GM12878 (cell line): Measurements from ENCODE around the gene SCLT1. TPM values are rescaled to one million over a fixed set of nuclear protein-coding genes. Genes with fewer than 3 reads are reported as not detected.

ENCODE experiments used
- ATAC-seq: fragments of 200-7000 bp; cut with Tn5 transposase; 3 replicates; pipeline ENCODE4 v1.9.1; 2020; ENCODE audit warnings: mild to moderate bottlenecking, moderate library complexity
- BruUV-seq: library from RNA; stranded (reverse); fragments of 400-500 nt; replicated peaks from 2 replicates; lab custom pipeline; 2021; lab: Mats Ljungman, UMichigan
- CTCF ChIA-PET: fragments of 300-600 bp; sonication (Branson Sonifier 250); formaldehyde crosslinking; extraction: SDS; loops from one replicate; lab custom pipeline; 2021; ENCODE audit warnings: inconsistent platforms; lab: Yijun Ruan, JAX
- POLR2A ChIA-PET: fragments of 350-600 bp; formaldehyde crosslinking; extraction: SDS; loops from one replicate; lab custom pipeline; 2021; ENCODE audit warnings: inconsistent platforms; lab: Charles Lee
- RAD21 ChIA-PET: fragments of 300-600 bp; sonication (Branson Sonifier 250); formaldehyde crosslinking; loops from one replicate; lab custom pipeline; 2023; ENCODE audit warnings: antibody characterized with exemption; ENCODE audit not compliant: unreplicated experiment; lab: Charles Lee
- SMC1A ChIA-PET: fragments of 300-600 bp; sonication (Branson Sonifier 250); formaldehyde crosslinking; loops from one replicate; lab custom pipeline; 2023; ENCODE audit not compliant: unreplicated experiment, uncharacterized antibody; lab: Charles Lee
- DNase-seq: peaks from one replicate; pipeline ENCODE4 v3.0.0-alpha.2; 2011; ENCODE audit warnings: low read depth, low spot score
- FAIRE-seq: peaks from 3 replicates; lab custom pipeline; 2011; peaks lifted over from hg19 to GRCh38; lab: Jason Lieb, UNC
- H2AFZ ChIP-seq: 2 replicates; pipeline ENCODE4 v1.6.0; 2011; ENCODE audit warnings: low read depth, low read length, control low read depth; ENCODE audit not compliant: control insufficient read depth
- H3K27ac ChIP-seq: 2 replicates; pipeline ENCODE4 v1.5.1; 2011; ENCODE audit warnings: control low read depth; ENCODE audit not compliant: control insufficient read depth, insufficient read depth
- H3K27me3 ChIP-seq, 2 experiments: replicated peaks in 1 of 2; 2 replicates each; pipeline versions ENCODE4 v1.6.0 to v1.6.1; 2011; ENCODE audit warnings: low read length in 1 of 2; ENCODE audit not compliant: control insufficient read depth in 2 of 2, insufficient read depth in 2 of 2
- H3K36me3 ChIP-seq, 2 experiments: 2 replicates each; pipeline ENCODE4 v1.5.1; 2011; ENCODE audit warnings: low read length in 1 of 2; ENCODE audit not compliant: control insufficient read depth in 2 of 2, insufficient read depth in 2 of 2
- H3K4me1 ChIP-seq: 2 replicates; pipeline ENCODE4 v1.6.1; 2011; ENCODE audit warnings: mild to moderate bottlenecking, low read length, moderate library complexity, mixed read lengths; ENCODE audit not compliant: control insufficient read depth, insufficient read depth
- H3K4me2 ChIP-seq: 2 replicates; pipeline ENCODE4 v1.6.0; 2011; ENCODE audit warnings: control low read depth; ENCODE audit not compliant: control insufficient read depth, insufficient read depth
- H3K4me3 ChIP-seq: fragments of 200-600 bp; sonication (generic); 2 replicates; pipeline ENCODE4 v1.5.1; 2016
- H3K79me2 ChIP-seq: 2 replicates; pipeline ENCODE4 v1.6.0; 2011; ENCODE audit warnings: low read length; ENCODE audit not compliant: control insufficient read depth, insufficient read depth
- H3K9ac ChIP-seq: 2 replicates; pipeline ENCODE4 v1.8.0; 2011; ENCODE audit warnings: low read length, control low read depth, mixed read lengths; ENCODE audit not compliant: control insufficient read depth, insufficient read depth
- H3K9me3 ChIP-seq: replicated peaks from 3 replicates; pipeline ENCODE4 v1.5.1; 2011; ENCODE audit warnings: mild to moderate bottlenecking, low read length; ENCODE audit not compliant: control insufficient read depth, insufficient read depth
- H4K20me1 ChIP-seq: 2 replicates; pipeline ENCODE4 v1.6.0; 2011; ENCODE audit not compliant: control insufficient read depth, insufficient read depth
- CBX5 ChIP-seq: sonication (generic); IDR thresholded peaks from 2 replicates; pipeline ENCODE4 v1.6.1; 2016; ENCODE audit warnings: low read depth, moderate library complexity, mild to moderate bottlenecking, inconsistent platforms
- CHD1 ChIP-seq: IDR thresholded peaks from 2 replicates; pipeline ENCODE4 v1.6.1; 2012; ENCODE audit warnings: low read depth, low read length, improper control_type of control experiment
- EZH2 ChIP-seq: IDR thresholded peaks from 2 replicates; pipeline ENCODE4 v1.6.1; 2012; ENCODE audit warnings: low read depth, mild to moderate bottlenecking, control low read depth, inconsistent platforms, low read length, borderline replicate concordance; ENCODE audit not compliant: control insufficient read depth
- IKZF1 ChIP-seq: fragments of 450-650 bp; conservative IDR thresholded peaks from 2 replicates; pipeline ENCODE4 v1.6.1; 2017; ENCODE audit warnings: antibody characterized with exemption, mild to moderate bottlenecking
- NBN ChIP-seq: fragments of 450-650 bp; IDR thresholded peaks from 2 replicates; pipeline ENCODE4 v1.6.1; 2016
- NR2C1 ChIP-seq: fragments of 450-650 bp; IDR thresholded peaks from 2 replicates; pipeline ENCODE4 v1.6.1; 2017; ENCODE audit warnings: antibody characterized with exemption, mild to moderate bottlenecking, moderate library complexity
- PAX5 ChIP-seq: IDR thresholded peaks from 2 replicates; pipeline ENCODE4 v1.6.1; 2011; ENCODE audit warnings: low read depth, low read length, borderline replicate concordance
- PAX8 ChIP-seq: fragments of 450-650 bp; IDR thresholded peaks from 2 replicates; pipeline ENCODE4 v1.6.1; 2017; ENCODE audit warnings: mild to moderate bottlenecking, moderate library complexity
- POLR2AphosphoS2 ChIP-seq: IDR thresholded peaks from 2 replicates; pipeline ENCODE4 v1.6.1; 2011; ENCODE audit warnings: low read depth, mild to moderate bottlenecking, low read length, improper control_type of control experiment, moderate library complexity
- RAD21 ChIP-seq: IDR thresholded peaks from 2 replicates; pipeline ENCODE4 v1.6.1; 2011; ENCODE audit warnings: mild to moderate bottlenecking, low read depth, low read length, moderate library complexity; ENCODE audit not compliant: insufficient read depth
- RELA ChIP-seq: fragments of 450-650 bp; IDR thresholded peaks from 2 replicates; pipeline ENCODE4 v1.8.0; 2014; ENCODE audit warnings: borderline replicate concordance; ENCODE audit not compliant: partially characterized antibody
- SMAD1 ChIP-seq: fragments of 450-650 bp; IDR thresholded peaks from 2 replicates; pipeline ENCODE4 v1.6.1; 2018; ENCODE audit warnings: mild to moderate bottlenecking, low read depth; ENCODE audit not compliant: partially characterized antibody
- TBL1XR1 ChIP-seq: IDR thresholded peaks from 2 replicates; pipeline ENCODE4 v1.6.1; 2012; ENCODE audit warnings: low read depth, low read length, improper control_type of control experiment
- YY1 ChIP-seq: IDR thresholded peaks from 2 replicates; pipeline ENCODE4 v1.6.1; 2011; ENCODE audit warnings: low read depth, mild to moderate bottlenecking, low read length
- ZNF622 ChIP-seq: fragments of 450-650 bp; IDR thresholded peaks from 2 replicates; pipeline ENCODE4 v1.6.1; 2017; ENCODE audit warnings: mild to moderate bottlenecking, inconsistent platforms
- in situ Hi-C: fragments of 300-500 bp; cut with MboI; formaldehyde crosslinking; loops from 9 replicates; pipeline ENCODE4 v1.14.3; 2018; ENCODE audit warnings: mixed read lengths
- intact Hi-C: fragments of 100-400 bp; cut with micrococcal nuclease; formaldehyde crosslinking; loops from one replicate; pipeline ENCODE4 v1.14.2; 2022; ENCODE audit not compliant: unreplicated experiment
- polyA plus RNA-seq, 11 experiments: library from polyadenylated mRNA; depleted of rRNA in 4 of 11; unstranded in 6 of 11; stranded (reverse) in 5 of 11; fragments of >200 nt; fragmentation: Nextera tagmentation in 4 of 11; fragmentation: Illumina TruSeq in 1 of 11; extraction: Ambion mirVana in 4 of 11; extraction: Trizol in 1 of 11; gene quantifications; 1 replicate in 1 of 11; 2 replicates in 10 of 11; pipeline versions ENCODE4 v1.2.1 to v1.2.3, GENCODE V29; 2011 to 2016; ENCODE audit warnings: inconsistent platforms in 2 of 11, missing spikeins in 2 of 11, low read depth in 1 of 11
- total RNA-seq, 4 experiments: library from RNA; depleted of rRNA in 3 of 4; stranded (reverse); fragments of >200 nt in 3 of 4; fragmentation: Illumina TruSeq in 1 of 4; extraction: Trizol in 1 of 4; gene quantifications; 2 replicates each; pipeline versions ENCODE4 v1.2.1 to v1.2.3, GENCODE V29; 2013 to 2021
- TF ChIP-seq, protein P1 (sequence below): fragments of 450-650 bp; IDR thresholded peaks from 2 replicates; pipeline ENCODE4 v1.6.1; 2017; ENCODE audit warnings: mild to moderate bottlenecking
- TF ChIP-seq, protein P2 (sequence below): fragments of 450-650 bp; IDR thresholded peaks from 2 replicates; pipeline ENCODE4 v1.6.1; 2017; ENCODE audit warnings: antibody characterized with exemption, mild to moderate bottlenecking, moderate library complexity

The SCLT1 gene
- total and polyA plus RNA-seq, 10 of the 15 experiments (the other 5 are each of a cell fraction or from before 2014, with no cell fraction given) = 7.8 to 31.4 (median 19.6) TPM

DNA sequence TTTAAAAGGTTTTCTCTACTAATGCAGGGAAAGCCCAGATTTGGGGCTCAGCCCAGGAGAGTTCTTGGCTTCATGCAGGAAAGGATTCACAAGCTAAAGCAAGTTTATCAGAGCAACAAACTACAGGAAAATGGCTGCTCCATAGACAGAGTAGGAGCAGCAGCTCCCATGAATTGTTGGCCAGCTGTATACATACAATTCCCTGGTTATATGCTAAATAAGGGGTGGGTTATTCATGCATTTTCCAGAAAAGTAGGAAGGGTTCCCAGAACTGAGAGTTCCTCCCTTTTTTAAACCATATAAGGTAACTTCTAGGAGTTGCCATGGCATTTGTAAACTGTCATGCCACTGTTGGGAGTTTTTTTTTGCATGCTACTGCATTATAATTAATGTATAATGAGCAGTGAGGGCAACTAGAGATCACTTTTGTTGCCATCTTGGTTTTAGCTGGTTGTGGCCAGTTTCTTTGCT, 5.2 kb upstream of the SCLT1 start:
- Histone ChIP-seq H3K79me2 (peaks cover 1% of the 10 kb centered on the region), H3K4me3 (no peak overlapping the region), H3K4me1 (peaks cover 3% of the 10 kb centered on the region; the same call in 1 of the 2 replicates), H3K9ac (no peak overlapping the region), H3K36me3 (no peaks in the 10 kb centered on the region), H3K9me3 (no peaks in the 10 kb centered on the region), H3K27ac (no peak overlapping the region), H4K20me1 (no peaks in the 10 kb centered on the region), H2AFZ (no peak overlapping the region), H3K27me3 (no peaks in the 10 kb centered on the region), H3K4me2 (no peak overlapping the region)
- no TSS peak for BruUV-seq
- no peak for TF ChIP-seq IKZF1
- no peak for TF ChIP-seq ZNF622
- no peak for TF ChIP-seq CBX5
- no peak for TF ChIP-seq CHD1
- TF ChIP-seq PAX8 = no peak
- TF ChIP-seq POLR2AphosphoS2 = no peak
- TF ChIP-seq SMAD1 = no peak
- no peak for TF ChIP-seq TBL1XR1
- no peak for TF ChIP-seq PAX5
- TF ChIP-seq YY1 = no peak
- TF ChIP-seq NBN = no peak
- TF ChIP-seq, protein P1, sequence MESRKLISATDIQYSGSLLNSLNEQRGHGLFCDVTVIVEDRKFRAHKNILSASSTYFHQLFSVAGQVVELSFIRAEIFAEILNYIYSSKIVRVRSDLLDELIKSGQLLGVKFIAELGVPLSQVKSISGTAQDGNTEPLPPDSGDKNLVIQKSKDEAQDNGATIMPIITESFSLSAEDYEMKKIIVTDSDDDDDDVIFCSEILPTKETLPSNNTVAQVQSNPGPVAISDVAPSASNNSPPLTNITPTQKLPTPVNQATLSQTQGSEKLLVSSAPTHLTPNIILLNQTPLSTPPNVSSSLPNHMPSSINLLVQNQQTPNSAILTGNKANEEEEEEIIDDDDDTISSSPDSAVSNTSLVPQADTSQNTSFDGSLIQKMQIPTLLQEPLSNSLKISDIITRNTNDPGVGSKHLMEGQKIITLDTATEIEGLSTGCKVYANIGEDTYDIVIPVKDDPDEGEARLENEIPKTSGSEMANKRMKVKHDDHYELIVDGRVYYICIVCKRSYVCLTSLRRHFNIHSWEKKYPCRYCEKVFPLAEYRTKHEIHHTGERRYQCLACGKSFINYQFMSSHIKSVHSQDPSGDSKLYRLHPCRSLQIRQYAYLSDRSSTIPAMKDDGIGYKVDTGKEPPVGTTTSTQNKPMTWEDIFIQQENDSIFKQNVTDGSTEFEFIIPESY = no peak
- TF ChIP-seq, protein P2, sequence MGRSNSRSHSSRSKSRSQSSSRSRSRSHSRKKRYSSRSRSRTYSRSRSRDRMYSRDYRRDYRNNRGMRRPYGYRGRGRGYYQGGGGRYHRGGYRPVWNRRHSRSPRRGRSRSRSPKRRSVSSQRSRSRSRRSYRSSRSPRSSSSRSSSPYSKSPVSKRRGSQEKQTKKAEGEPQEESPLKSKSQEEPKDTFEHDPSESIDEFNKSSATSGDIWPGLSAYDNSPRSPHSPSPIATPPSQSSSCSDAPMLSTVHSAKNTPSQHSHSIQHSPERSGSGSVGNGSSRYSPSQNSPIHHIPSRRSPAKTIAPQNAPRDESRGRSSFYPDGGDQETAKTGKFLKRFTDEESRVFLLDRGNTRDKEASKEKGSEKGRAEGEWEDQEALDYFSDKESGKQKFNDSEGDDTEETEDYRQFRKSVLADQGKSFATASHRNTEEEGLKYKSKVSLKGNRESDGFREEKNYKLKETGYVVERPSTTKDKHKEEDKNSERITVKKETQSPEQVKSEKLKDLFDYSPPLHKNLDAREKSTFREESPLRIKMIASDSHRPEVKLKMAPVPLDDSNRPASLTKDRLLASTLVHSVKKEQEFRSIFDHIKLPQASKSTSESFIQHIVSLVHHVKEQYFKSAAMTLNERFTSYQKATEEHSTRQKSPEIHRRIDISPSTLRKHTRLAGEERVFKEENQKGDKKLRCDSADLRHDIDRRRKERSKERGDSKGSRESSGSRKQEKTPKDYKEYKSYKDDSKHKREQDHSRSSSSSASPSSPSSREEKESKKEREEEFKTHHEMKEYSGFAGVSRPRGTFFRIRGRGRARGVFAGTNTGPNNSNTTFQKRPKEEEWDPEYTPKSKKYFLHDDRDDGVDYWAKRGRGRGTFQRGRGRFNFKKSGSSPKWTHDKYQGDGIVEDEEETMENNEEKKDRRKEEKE = no peak
- TF ChIP-seq RAD21 = no peak
- no peak for TF ChIP-seq NR2C1
- no peak for TF ChIP-seq EZH2
- no peak for TF ChIP-seq RELA
- DNase-seq (no peak), ATAC-seq (no peak), FAIRE-seq (no peak)
- intact Hi-C loops = no loop called here
- ChIA-PET CTCF (no interaction called here), RAD21 (no interaction called here), SMC1A (interaction anchor here (1.3 to 1.6 kb wide), 2 partner anchors 9 to 286 kb away, joined by 4 read pairs; no protein-coding TSS in a partner anchor), POLR2A (no interaction called here)
- in situ Hi-C loops = loop anchor here (10.0 kb wide), 1 partner anchor 284 kb away; no protein-coding TSS in a partner anchor
